CD4-positive, alpha-beta T cell treated with Interleukin-21 for 1 hour (primary cell): ENCODE measurements around the gene ITPK1.

Source experiments
- DNase-seq: peaks from one replicate; pipeline ENCODE4 v3.0.0-alpha.2; 2020

Gene ITPK1

DNA sequence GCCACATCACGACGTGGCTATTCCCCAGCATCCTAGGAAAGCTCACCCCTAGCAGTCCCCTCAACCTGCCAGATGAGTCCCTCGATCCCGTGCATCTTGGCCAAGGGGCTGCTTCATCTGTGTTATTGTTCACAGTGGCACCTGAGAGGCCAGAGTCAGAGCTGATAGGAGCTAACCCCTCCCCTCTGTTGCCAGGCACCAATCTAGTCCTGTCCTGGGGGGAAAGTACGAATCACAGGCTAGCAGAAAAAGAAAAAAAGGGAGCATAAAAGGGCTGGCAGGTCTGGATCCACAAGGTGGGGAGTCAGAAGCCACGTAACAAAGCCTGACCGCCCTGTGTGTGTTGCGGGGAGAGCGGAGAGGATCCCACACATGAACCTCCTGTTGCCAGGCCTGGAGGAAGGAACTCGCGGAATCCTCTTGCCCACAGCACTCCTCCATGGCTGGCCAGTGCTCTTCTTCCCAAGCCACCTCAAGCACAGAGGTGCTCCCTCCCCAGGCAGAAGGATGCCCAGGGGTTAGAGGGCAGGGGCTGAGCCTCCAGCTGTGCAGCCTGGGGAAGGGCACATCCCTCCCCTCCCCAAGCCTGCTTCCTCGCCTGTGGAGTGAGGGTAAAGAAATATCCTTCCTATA is 91.8 kb downstream of the ITPK1 start:
- DNase-seq: no peak

DNA sequence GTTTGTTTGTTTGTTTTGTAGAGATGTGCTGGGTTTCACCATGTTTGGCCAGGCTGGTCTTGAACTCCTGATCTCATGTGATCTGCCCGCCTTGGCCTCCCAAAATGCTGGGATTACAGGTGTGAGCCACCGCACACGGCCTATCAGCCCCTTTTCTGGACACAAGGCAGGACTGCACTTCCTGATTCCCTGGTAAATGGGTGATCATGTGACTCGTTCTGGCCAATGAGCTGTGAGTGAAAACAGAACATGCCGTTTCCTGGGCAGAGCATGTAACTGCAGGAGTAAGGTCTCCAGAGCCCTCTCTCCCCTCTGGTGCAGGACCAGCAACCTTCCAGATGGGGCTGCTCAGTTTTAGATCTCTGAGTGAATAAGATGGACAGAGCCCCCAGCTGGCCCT is 92.7 kb downstream of the ITPK1 start:
- peak; percentile 9 for DNase-seq

DNA sequence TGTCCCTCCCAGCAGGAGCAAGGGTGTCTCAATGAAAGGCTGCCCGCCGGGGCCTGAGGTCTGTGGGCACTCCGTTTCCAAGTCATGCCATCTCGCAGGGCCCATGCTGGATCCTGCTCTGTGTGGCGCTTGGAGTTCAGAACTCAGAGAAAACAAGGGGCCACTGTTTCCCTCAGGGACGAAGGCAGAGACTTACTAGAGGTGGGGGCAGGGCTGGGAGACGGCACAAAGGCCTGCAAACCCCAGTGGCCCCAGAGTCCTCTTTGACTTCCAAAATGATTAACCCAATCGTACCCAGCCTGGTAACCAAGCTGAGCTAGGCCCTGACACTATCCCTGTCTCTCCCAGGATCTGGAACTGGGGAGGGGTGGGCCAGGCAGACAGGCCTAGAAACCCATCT is 95.8 kb downstream of the ITPK1 start:
- no peak for DNase-seq

DNA sequence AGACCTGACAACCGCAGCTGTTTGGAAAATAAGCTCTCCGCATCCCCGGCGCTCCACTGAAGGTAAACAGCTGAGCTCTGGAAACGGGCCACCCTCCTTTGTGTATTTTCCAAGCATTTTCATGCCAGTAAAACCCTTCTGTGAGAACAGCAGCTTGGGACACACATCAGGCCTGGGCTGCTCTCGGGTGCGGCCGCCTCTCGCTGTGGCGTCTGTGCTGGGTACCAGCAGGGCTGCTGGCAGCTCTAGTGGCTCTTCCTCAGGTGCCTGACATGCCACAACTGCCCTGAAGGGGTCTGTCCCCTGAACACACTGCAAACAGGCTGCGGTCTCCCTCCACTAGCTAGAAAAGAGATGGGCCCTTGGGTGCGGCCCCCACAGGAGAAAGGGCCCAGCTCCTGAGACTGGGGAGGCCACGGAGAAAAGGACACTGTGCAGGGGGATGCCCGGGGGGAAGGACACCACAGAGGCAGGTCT is 96.3 kb downstream of the ITPK1 start:
- no peak for DNase-seq

DNA sequence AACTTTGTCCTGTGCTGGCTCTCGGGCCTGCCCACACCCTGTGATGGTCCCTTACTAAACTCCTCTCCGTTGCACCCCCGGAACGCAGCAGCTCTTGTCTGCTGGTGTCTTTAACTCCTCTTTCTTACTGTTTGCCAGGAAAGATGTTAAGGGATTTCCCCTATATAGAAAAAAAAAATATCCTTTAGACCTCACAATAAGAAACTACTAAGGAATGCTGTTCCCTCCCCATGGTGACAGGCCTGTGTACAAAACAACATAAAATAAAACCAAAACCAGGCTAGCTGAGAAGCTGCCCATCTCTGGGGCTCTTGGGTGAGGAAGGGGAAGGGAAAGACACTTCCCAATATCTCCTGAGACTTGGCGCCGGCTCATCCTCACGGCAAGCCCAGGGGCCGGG is 97.4 kb downstream of the ITPK1 start:
- no peak for DNase-seq

DNA sequence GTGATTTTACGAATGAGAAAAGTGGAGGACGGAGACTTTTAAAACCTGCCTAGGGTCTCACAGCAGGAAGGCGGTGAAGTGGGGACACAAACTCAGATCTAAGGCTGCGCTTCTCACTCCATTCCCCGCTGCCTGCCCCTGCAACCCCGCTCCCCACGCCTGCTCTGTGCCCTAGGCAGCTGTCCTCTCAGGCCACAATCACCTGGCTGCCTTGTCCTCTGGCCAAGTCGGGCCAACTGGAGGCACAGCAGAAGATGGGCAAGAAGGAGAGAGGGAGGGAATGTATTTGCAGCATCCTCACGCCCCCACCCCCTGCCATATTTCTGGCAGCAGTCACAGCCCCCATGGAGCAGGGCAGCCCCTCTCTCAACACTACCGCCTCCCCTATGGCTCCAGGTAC is 97.8 kb downstream of the ITPK1 start:
- DNase-seq: no peak

DNA sequence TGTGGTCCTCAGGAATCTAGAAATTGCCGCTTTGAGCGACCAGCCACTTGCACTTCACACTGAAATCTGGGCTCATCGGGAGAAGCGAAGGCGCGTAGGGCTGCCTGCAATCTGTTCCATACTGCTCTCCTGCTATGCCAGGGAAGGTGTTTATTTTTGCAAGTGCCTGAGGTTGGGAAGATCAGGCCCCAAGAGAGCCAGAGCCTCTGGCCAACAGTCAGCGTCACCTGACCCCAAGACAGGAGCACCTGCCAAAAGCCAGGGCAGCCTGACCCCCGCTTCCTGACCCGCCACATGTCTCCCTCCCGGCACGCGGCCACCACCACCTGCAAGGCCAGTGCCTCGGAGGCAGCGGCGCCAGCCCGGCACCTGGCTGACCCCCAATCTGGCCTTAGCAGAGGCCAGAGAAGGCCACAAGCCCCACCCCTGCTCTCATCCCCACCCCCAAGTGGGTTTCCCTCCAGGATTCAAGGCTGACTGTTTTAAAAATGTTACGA is 98.4 kb downstream of the ITPK1 start:
- DNase-seq: no peak

DNA sequence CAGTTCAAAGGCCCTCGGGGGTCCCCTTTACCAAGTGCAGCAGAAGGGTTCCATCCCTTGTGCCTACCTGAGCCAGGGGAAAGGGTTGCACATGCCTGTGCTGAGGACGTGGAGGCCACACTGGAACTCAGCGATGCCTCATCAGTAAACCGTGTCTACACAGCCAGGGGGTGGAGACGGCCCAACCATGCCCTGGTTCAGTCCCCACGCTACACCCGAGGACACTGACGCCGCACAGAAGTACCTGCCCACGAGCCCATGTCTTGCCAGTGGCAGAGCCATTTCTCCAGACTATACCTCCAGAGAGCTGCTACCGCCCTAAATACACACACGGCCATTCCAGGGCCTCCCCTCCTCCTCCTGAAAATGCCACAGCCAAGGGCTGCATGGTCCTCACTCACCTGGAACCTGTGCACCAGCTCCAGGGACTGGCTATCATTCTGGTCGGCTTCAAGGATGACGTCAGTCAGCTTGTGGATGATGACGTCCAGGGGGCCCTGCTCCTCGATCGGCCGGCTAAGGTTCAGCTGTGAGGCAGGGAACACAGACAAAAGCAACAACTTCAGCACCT is 99.4 kb downstream of the ITPK1 start:
- DNase-seq: no peak

DNA sequence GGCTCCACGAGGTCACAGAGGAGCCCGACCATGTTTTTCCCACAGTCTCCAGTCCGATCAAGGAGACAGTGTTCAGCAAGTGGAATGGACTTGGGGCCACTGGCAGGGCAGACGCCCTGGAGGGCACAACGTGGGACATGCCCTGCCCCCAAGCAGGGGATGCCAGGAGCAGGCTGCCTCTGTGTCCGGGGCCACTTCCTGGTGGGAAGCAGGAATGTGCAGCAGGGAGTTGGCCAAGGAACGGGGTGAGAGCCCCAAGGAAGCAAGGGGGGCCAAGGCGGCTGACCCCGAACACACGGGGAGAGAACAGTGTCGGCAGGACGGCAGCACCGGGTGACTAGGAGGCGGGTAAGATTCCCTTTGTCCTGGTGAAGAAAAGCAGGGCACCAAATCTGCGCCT is 100.2 kb downstream of the ITPK1 start:
- DNase-seq: no peak

DNA sequence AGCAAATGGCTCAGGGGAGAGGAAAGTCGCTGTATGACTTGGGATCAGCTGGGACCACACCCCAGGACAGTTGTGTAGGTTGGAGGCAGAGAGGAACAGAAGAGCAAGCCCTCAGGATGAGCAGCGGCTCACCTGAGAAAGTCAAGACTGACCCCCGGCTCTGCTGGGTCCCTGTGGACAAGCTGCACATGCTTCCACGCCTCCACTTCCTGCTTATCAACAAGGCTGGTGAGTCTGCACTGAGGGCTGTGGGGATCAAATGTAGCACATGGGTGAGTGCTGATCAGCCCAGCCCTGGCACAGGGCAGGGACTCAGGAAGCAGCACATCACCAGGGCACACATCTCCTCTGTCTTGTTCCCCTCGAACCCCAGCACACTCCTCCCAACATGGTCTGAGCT is 100.7 kb downstream of the ITPK1 start:
- no peak for DNase-seq

DNA sequence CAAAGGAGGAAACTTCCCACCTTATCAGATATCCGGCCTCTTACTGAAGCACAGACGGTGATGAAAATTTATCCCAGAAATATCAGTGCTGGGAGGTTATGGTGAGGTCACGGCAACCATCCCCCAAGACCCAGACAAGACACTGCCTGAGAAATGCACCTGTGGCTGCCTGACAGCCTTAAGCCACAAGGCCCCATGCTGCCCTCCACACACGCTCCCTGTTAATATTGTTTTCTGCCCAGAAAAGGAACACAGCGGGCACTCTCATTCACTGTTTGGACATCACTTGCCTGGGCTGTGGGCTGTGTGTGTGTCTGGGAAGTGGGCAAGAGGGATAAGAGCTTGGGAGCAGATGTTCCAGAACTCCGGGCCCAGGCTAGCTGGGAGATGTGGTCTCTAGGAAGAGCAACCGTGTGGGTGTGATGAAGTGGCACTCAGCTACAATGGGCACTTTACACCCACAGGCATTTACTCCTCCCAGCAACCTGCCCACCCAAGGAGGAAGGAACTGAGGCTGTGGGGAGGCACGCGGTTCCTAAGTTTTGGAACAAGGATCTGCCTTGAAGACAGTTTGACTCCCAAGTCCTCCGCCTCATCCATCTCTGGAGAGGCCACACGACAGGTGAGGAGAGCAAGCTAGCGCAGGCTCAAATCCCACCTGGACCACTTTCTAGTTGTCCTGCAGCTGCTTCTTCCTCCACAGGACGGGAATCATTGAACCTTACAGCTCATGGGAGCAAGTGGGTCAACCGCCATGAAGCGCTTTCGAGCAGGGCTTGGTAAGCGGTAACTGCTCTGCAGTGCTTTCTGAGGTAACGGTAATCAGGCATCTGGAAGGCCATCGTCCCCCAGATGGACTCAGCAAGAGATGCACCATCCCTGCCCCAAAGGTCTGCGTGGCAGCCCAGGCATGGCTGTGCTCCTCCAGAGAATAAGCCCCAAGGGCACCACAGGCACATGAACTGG is 101.4 kb downstream of the ITPK1 start:
- DNase-seq: no peak

DNA sequence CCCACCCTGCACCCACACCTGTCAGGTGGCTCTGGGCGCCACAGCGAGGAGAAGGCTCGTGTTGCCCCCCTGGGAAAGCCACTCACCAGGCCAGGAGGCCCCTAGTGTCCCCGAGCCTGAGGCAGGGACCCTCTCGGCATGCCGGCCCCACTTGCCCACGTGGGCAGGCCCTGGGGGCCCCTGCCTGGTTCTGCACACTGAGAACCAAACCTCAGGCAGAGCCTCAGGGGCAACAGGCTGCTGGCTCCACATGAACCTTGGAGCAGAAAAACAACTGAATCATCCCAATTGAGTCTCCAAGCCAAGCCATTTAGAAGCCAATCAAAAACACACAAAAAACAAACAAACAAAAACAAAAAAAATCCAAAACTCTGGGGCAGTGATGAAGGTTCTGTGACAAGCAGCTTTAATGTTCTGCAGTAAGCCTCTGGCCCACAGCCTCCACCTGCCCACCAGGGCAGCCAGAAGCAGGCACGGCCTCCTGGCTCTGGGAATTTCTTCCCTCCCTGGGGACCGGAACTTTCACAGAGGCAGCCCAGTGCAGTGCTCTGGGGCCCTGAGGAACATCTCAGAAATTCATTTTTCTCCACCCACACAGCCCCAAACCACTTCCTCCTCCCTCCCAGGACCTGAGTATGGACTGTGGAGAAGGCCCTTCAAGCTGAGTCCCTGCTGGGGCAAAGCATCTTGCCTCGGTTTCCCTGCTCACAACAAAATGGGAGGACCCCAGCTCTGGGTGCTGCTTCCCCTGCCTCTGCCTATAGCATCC is 102.6 kb downstream of the ITPK1 start:
- no peak for DNase-seq

DNA sequence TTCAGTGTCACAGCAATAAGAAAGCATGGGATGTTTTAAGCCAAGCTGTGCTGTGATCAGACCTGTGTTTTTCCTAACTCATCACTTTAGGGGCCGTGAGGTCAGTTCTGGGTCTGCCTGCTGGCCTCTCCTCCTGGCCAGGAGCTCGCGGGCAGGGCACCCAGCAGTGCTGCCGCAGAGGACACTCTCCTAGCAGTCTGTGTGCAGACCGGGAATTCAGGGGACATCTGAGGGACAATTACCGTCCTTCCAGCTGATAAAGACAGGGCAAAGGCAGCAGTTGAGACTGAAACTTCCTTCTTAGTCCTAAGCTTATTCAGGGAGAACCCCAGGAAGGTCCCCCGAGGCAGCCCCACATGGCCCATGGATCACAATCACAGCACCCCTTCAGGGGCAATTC is 103.2 kb downstream of the ITPK1 start:
- DNase-seq: no peak

DNA sequence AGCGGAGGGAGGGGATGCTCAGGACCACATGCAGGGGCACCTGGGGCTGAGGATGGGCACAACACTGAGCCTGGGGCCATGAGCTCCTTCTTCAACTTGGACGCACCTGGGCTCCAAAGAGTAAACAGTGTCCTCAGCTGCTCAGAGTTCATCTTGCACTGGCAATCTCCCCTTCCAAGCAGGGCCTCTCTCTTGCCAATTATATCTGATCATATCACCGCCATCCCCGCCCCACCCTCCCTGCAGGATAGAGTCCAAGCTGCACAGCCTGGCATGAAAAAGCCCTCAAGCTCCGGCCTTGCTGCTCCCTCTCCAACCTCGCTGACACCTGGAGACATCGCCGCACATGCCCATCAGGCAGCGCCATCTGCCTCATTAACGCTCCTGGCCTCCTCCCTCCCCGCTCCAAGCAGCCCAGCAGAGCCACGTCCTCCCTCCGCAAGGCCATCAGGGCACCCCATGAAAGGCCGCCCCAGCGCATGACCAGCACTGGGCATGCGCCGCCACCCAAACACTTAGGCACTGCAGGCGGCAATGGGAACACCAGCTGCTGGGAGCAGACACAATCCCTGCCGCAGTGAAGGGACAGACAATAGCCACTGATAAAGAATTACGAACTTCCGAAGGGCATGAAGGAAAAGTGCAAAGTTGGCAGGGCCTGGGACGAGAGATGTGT is 103.9 kb downstream of the ITPK1 start:
- DNase-seq: no peak

DNA sequence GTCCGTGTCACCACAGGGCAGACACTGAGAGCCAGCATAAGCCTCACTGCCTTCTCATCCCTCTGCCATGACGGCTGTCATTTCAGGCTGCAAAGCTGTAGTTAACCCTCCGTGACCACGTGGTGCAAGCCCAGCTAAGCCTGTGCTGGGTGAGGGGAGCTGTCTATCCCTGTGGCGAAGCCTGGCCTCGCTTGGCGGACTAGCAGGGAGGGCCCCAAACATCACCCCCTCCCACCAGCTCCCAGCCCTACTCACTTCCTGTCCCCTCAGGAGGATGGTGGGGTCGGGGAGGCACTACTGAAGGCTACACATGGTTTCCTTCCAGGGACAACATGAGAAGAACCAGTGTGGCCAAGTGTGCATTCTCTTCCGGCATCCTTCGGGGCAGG is 104.6 kb downstream of the ITPK1 start:
- no peak for DNase-seq

DNA sequence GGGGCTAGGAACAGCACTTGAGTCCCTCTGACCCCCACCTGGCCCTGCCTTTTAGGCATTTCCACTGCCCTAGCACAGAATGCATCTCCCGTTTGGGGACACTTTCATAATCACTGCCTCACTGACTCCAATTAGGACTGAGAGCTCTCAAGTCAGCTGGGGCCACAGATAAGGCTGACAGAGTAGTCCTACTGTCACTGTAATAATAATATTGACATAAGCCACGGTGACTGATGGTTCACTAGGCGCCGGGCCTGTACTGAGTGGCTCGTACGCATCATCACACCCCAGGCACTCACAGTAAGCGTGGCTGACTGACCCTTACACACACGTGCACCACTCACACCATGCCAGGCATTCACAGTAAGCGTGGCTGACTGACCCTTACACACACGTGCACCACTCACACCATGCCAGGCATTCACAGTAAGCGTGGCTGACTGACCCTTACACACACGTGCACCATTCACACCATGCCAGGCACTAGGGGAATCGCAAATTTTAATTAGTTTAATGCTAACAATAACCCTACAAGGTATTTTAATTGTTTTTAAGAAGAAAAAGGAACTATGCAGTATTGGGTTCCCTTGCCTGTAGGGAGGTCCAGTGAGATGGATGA is 105.1 kb downstream of the ITPK1 start:
- no peak for DNase-seq

DNA sequence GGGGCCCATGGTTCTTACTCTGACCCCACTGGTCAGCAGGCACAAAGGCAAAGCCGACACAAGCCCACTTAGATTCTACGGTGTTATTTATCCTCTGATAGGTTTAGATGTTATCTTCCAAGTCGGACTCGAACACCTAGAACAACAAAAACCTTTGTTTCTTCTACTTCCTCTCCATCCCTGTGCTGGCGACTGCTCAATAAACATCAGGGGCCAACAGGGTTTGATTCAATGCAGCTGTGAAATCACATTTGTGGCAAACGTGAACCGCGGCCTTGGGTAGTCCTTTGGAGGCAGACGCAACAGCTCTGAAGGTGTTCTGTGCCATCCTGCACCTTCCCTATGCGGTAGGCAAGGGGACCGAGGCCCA is 105.6 kb downstream of the ITPK1 start:
- DNase-seq: no peak

DNA sequence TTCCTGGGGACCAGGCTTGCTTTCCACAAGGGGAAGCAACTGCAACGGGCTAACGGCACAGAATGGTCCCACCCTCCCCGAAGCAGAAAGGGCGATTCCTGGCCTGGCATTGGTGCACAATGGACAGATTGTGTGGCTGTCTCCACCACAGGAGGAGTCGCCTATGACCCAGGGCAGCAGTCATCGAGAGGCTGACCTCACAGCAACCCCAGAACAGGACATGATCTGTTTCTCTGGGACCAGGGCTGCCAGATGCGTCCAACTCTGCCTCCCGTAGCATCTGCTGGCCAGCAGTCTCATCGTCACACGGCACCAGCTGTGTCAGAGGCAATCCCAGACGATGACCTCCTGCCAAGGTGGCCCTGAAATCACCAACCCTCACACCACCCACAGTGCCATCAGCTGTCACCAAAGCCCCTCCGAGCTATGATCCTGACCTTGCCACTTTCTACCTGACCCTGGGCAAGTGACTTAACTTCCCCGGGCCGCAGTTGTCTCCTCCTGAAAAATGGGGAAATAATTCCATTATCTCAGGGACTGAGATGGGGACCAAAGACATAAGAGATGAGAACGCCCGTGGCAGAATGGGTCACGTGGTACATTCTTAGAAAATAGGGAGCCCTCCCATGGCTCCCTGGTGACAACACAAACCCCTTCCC is 106.1 kb downstream of the ITPK1 start:
- DNase-seq: no peak

DNA sequence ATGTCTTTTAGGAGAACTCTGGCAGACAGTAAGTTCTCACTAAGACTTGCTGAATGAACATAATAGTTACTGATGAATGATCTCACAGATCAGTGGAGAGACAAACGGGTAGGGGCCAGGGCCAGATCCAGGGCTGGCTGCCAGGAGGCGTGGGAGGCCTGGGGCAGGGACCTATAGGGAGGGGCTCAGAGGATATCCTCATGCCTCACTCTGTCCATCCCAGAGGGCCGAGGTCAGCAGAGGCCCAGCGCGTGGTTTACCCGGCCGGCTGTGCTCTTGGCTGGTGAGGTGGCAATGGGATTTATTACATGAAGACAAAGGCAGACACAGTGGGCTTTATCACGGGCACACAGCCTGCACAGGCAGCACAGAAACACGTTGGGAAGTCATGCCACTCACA is 107.3 kb downstream of the ITPK1 start:
- DNase-seq: no peak

DNA sequence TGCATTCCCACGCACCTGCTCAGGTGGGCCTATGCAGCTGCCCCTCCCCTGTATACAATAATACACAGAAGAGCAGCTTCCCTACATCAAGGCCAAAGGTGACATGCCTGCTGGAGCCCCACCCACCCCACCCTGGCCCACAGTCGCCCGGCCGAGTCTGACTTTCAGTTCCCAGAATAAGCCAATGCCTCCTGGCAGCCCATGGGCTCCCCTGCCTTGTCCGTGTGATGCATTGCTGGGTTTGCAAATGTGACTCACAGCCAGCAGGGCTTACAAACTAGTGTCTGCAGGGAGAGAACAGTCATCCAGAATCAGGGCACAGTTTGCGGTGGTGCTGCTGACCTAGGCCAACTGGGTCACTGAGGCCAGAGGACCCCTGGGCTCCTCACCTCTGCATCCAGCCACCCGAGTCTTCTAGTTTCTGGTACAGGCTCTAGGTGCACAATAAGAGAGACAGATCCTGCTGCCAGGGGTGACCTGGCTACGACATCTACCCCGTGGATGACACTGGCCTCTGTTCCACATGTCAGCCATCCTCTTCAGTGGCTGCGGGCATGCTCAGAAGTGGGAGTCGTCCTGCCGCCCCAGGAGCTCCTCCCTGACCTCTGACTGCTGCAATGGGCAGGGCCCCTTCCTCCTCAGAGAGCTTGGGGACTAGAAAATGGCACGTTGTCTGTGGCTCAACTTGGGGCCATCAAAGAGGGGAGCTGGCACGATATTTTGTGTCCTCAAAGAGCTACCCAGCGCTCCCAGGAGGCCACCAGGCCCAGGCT is 108.3 kb downstream of the ITPK1 start:
- peak; percentile 4 for DNase-seq
